H1 (cell line): ENCODE measurements around the gene HDAC3. TPM values are rescaled to one million over a fixed set of nuclear protein-coding genes. Genes with fewer than 3 reads are reported as not detected.

ENCODE experiments used
- CTCF ChIA-PET: fragments of 300-600 bp; sonication (Branson Sonifier 250); formaldehyde crosslinking; loops from one replicate; lab custom pipeline; 2021; ENCODE audit not compliant: partially characterized antibody; lab: Charles Lee
- POLR2A ChIA-PET: fragments of 300-600 bp; sonication (Branson Sonifier 250); formaldehyde crosslinking; loops from one replicate; lab custom pipeline; 2021; ENCODE audit warnings: inconsistent platforms; ENCODE audit not compliant: partially characterized antibody; lab: Charles Lee
- DNase-seq, 2 experiments: peaks; one replicate each; pipeline versions ENCODE4 v3.0.0 to v3.0.0-alpha.2; 2010 to 2022; ENCODE audit warnings: low spot score in 2 of 2, low read depth in 1 of 2, mixed read lengths in 1 of 2
- FAIRE-seq: peaks from 2 replicates; lab custom pipeline; 2011; peaks lifted over from hg19 to GRCh38; lab: Jason Lieb, UNC
- H2AFZ ChIP-seq: 2 replicates; pipeline ENCODE4 v1.8.1; 2012; ENCODE audit warnings: low read length, inconsistent platforms
- H2AK5ac ChIP-seq: 2 replicates; pipeline ENCODE4 v1.6.1; 2013; ENCODE audit warnings: low read depth, low read length
- H2BK120ac ChIP-seq: replicated peaks from 2 replicates; pipeline ENCODE3; 2013; ENCODE audit warnings: low read depth, low read length, inconsistent platforms
- H2BK12ac ChIP-seq: 2 replicates; pipeline ENCODE4 v1.6.1; 2013; ENCODE audit warnings: low read depth, low read length
- H2BK15ac ChIP-seq: 2 replicates; pipeline ENCODE4 v1.6.1; 2013; ENCODE audit warnings: low read length
- H2BK20ac ChIP-seq: 2 replicates; pipeline ENCODE4 v1.6.1; 2013; ENCODE audit warnings: low read length
- H2BK5ac ChIP-seq: 2 replicates; pipeline ENCODE4 v1.6.1; 2013; ENCODE audit warnings: low read depth, low read length
- H3K14ac ChIP-seq: 2 replicates; pipeline ENCODE4 v1.6.1; 2013; ENCODE audit warnings: inconsistent platforms; ENCODE audit not compliant: insufficient read length
- H3K18ac ChIP-seq: 2 replicates; pipeline ENCODE4 v1.6.1; 2013; ENCODE audit warnings: low read length; ENCODE audit errors: extremely low read depth
- H3K23ac ChIP-seq: 2 replicates; pipeline ENCODE4 v1.6.1; 2013; ENCODE audit warnings: inconsistent platforms; ENCODE audit not compliant: insufficient read length
- H3K23me2 ChIP-seq: 2 replicates; pipeline ENCODE4 v1.6.1; 2013; ENCODE audit warnings: low read depth, low read length
- H3K27ac ChIP-seq: 2 replicates; pipeline ENCODE4 v1.6.1; 2011; ENCODE audit warnings: low read depth, low read length, inconsistent platforms
- H3K27me3 ChIP-seq, 4 experiments: replicated peaks in 1 of 4; 1 replicate in 1 of 4; 2 replicates in 3 of 4; pipeline versions ENCODE4 v1.6.1 to v1.8.1; 2011 to 2013; ENCODE audit warnings: low read length in 3 of 4, mild to moderate bottlenecking in 3 of 4, inconsistent platforms in 2 of 4, mixed read lengths in 2 of 4, moderate library complexity in 1 of 4; ENCODE audit not compliant: control insufficient read depth in 3 of 4, insufficient read depth in 3 of 4; ENCODE audit errors: extremely low read depth in 1 of 4
- H3K36me3 ChIP-seq, 4 experiments: 2 replicates each; pipeline versions ENCODE4 v1.6.1 to v1.8.1; 2011 to 2013; ENCODE audit warnings: mild to moderate bottlenecking in 4 of 4, low read length in 3 of 4, moderate library complexity in 2 of 4, control low read depth in 1 of 4, inconsistent platforms in 1 of 4; ENCODE audit not compliant: insufficient read depth in 4 of 4, control insufficient read depth in 2 of 4
- H3K4ac ChIP-seq: replicated peaks from 2 replicates; pipeline ENCODE3; 2013; ENCODE audit warnings: low read length, low read depth, mixed read lengths, inconsistent platforms; ENCODE audit not compliant: insufficient read length
- H3K4me1 ChIP-seq, 4 experiments: replicated peaks in 1 of 4; 1 replicate in 1 of 4; 2 replicates in 3 of 4; pipeline versions ENCODE4 v1.6.1 to v1.8.1; 2011 to 2013; ENCODE audit warnings: low read length in 3 of 4, inconsistent platforms in 2 of 4, mixed read lengths in 1 of 4; ENCODE audit not compliant: insufficient read depth in 4 of 4, control insufficient read depth in 3 of 4
- H3K4me2 ChIP-seq, 2 experiments: 2 replicates each; pipeline versions ENCODE4 v1.6.1 to v1.8.1; 2011 to 2013; ENCODE audit warnings: low read depth in 2 of 2, low read length in 2 of 2, control low read depth in 1 of 2, inconsistent platforms in 1 of 2, mild to moderate bottlenecking in 1 of 2; ENCODE audit not compliant: insufficient read depth in 1 of 2
- H3K4me3 ChIP-seq, 4 experiments: fragments of 200-600, 300-600 bp in 1 of 4; sonication (generic), shearing (Covaris generic), sonication (Bioruptor Twin) in 1 of 4; 2 replicates each; pipeline versions ENCODE4 v1.5.1 to v1.8.1; 2011 to 2016; ENCODE audit warnings: low read length in 4 of 4, low read depth in 3 of 4, control low read depth in 2 of 4, inconsistent platforms in 2 of 4, mild to moderate bottlenecking in 2 of 4, mixed read lengths in 1 of 4, moderate library complexity in 1 of 4; ENCODE audit not compliant: insufficient read depth in 2 of 4; ENCODE audit errors: extremely low read depth in 1 of 4
- H3K56ac ChIP-seq: replicated peaks from 2 replicates; pipeline ENCODE3; 2013; ENCODE audit warnings: low read depth, mild to moderate bottlenecking, mixed read lengths, low read length, inconsistent platforms; ENCODE audit not compliant: insufficient read length
- H3K79me1 ChIP-seq: 2 replicates; pipeline ENCODE4 v1.6.1; 2013; ENCODE audit warnings: low read depth, low read length, control low read depth
- H3K79me2 ChIP-seq, 2 experiments: 2 replicates each; pipeline versions ENCODE4 v1.6.1 to v1.8.1; 2012 to 2013; ENCODE audit warnings: low read length in 2 of 2, mild to moderate bottlenecking in 2 of 2, inconsistent platforms in 1 of 2; ENCODE audit not compliant: insufficient read depth in 2 of 2, control insufficient read depth in 1 of 2
- H3K9ac ChIP-seq, 4 experiments: replicated peaks in 1 of 4; 1 replicate in 1 of 4; 2 replicates in 3 of 4; pipeline versions ENCODE4 v1.6.1 to v1.8.1; 2011 to 2013; ENCODE audit warnings: low read depth in 3 of 4, low read length in 3 of 4, control low read depth in 2 of 4, mild to moderate bottlenecking in 2 of 4, moderate library complexity in 2 of 4, inconsistent platforms in 1 of 4; ENCODE audit errors: extremely low read depth in 1 of 4
- H3K9me3 ChIP-seq, 2 experiments: 2 replicates each; pipeline versions ENCODE4 v1.6.1 to v1.8.1; 2012 to 2013; ENCODE audit warnings: mild to moderate bottlenecking in 2 of 2, moderate library complexity in 2 of 2, control low read depth in 1 of 2, inconsistent platforms in 1 of 2, low read depth in 1 of 2, low read length in 1 of 2, mixed read lengths in 1 of 2; ENCODE audit not compliant: insufficient read depth in 2 of 2
- H4K20me1 ChIP-seq, 2 experiments: replicated peaks in 1 of 2; 2 replicates each; pipeline versions ENCODE3 to v1.8.1; 2011 to 2013; ENCODE audit warnings: inconsistent platforms in 2 of 2, low read length in 2 of 2, mild to moderate bottlenecking in 1 of 2; ENCODE audit not compliant: insufficient read depth in 2 of 2, control insufficient read depth in 1 of 2
- H4K5ac ChIP-seq: 2 replicates; pipeline ENCODE4 v1.6.1; 2013; ENCODE audit warnings: low read length, low read depth, mixed read lengths, inconsistent platforms; ENCODE audit not compliant: insufficient read length
- H4K8ac ChIP-seq: 2 replicates; pipeline ENCODE4 v1.8.0; 2013; ENCODE audit warnings: mild to moderate bottlenecking, moderate library complexity, low read length, inconsistent platforms; ENCODE audit not compliant: insufficient read depth; ENCODE audit errors: extremely low read depth
- H4K91ac ChIP-seq: replicated peaks from 2 replicates; pipeline ENCODE3; 2013; ENCODE audit warnings: low read length, mixed read lengths, inconsistent platforms; ENCODE audit not compliant: insufficient read length
- HDAC6 ChIP-seq: IDR thresholded peaks from one replicate; pipeline ENCODE4 v1.7.1; 2012; ENCODE audit warnings: low read depth, mild to moderate bottlenecking, inconsistent platforms, low read length, moderate library complexity
- KDM1A ChIP-seq: fragments of 200-600, 300-600 bp; sonication (generic); IDR thresholded peaks from 2 replicates; pipeline ENCODE4 v1.7.1; 2016; ENCODE audit warnings: mild to moderate bottlenecking, low read length, borderline replicate concordance
- polyA plus RNA-seq, 7 experiments: library from polyadenylated mRNA; depleted of rRNA in 3 of 7; stranded (reverse) in 5 of 7; unstranded in 2 of 7; fragments of >200 nt in 5 of 7; fragments of 200-250 nt in 2 of 7; gene quantifications; 1 replicate in 5 of 7; 2 replicates in 1 of 7; 4 replicates in 1 of 7; pipeline versions ENCODE4 v1.2.1 to v1.2.3, GENCODE V29; 2011 to 2013; ENCODE audit warnings: missing spikeins in 2 of 7, mixed read lengths in 2 of 7
- total RNA-seq: library from RNA; stranded (reverse); fragmentation: NEBNext Ultra II Directional; extraction: Animal tissue kit (Norgen Biotek cat#: 25700); gene quantifications from 2 replicates; pipeline ENCODE4 v1.2.1, GENCODE V29; 2021

HDAC3 gene
- total and polyA plus RNA-seq, 2 of the 8 experiments (the other 6 are each of a cell fraction or from before 2014, with no cell fraction given), result 99.0 to 120 TPM

- no peak overlapping the region for H3K27ac ChIP-seq
- H4K5ac ChIP-seq, result no peak overlapping the region
- POLR2A ChIA-PET, result interaction anchor here (1.8 to 7.3 kb wide), 2 partner anchors 12 to 26 kb away, joined by 3 to 96 read pairs; partner anchors contain the start of genes HDAC3 and RELL2
- no peak overlapping the region for H4K91ac ChIP-seq
- no peaks in the 10 kb centered on the region for H3K9me3 ChIP-seq
- H3K79me2 ChIP-seq, result no peaks in the 10 kb centered on the region
- H3K9ac ChIP-seq, result no peak overlapping the region
- no peak overlapping the region for H3K4ac ChIP-seq
- no peak overlapping the region for H3K18ac ChIP-seq
- peak overlapping the region in 1 of 4 experiments; percentile 83; a peak in 1 of 8 replicates for H3K4me3 ChIP-seq
- CTCF ChIA-PET, result interaction anchor here (1.3 to 4.2 kb wide), 4 partner anchors 12 to 31 kb away, joined by 3 to 21 read pairs (median 8); partner anchors contain the start of gene DIAPH1
- no peak overlapping the region for H3K23ac ChIP-seq
- H2AFZ ChIP-seq, result no peak overlapping the region
- no peak for DNase-seq
- H3K4me1 ChIP-seq, result peaks cover 2 to 8% (median 6%) of the 10 kb centered on the region in 4 experiments; a peak in 6 of 7 replicates
- H2BK12ac ChIP-seq, result no peak overlapping the region
- peaks cover 3% of the 10 kb centered on the region; the same call in 1 of the 2 replicates for H3K23me2 ChIP-seq
- no peak overlapping the region for H3K14ac ChIP-seq
- no peak overlapping the region for H2BK120ac ChIP-seq
- peaks cover 0 to 2% of the 10 kb centered on the region in 2 experiments for H4K20me1 ChIP-seq
- H3K56ac ChIP-seq, result no peak overlapping the region
- no peak overlapping the region for H2AK5ac ChIP-seq
- no peak for TF ChIP-seq HDAC6
- peak; percentile 44; the same call in 1 of the 2 replicates for TF ChIP-seq KDM1A
- TF ChIP-seq, all 59 proteins: peak for 1
- H2BK20ac ChIP-seq, result no peak overlapping the region
- H3K36me3 ChIP-seq, result peaks cover 0 to 13% (median 6%) of the 10 kb centered on the region in 4 experiments; a peak in 4 of 8 replicates
- no peak overlapping the region for H4K8ac ChIP-seq
- no peak for FAIRE-seq
- no peak overlapping the region for H2BK5ac ChIP-seq
- H2BK15ac ChIP-seq, result no peak overlapping the region
- peaks cover 3% of the 10 kb centered on the region; the same call in 1 of the 2 replicates for H3K79me1 ChIP-seq
- H3K27me3 ChIP-seq, result no peaks in the 10 kb centered on the region; a peak in 1 of 7 replicates
- peak overlapping the region; percentile 90 to 97; a peak in 2 of 4 replicates for H3K4me2 ChIP-seq
Observed at GRCh38 chr5:141649972-141650371, 13.3 kb upstream of the HDAC3 start.
